ENCODE results near the gene DPH5. TPM values are rescaled to one million over a fixed set of nuclear protein-coding genes. Genes with fewer than 3 reads are reported as not detected.
A peak's percentile ranks its signal among the peaks of the same experiment; 100 is the strongest.
"Not testable (repeated sequence)": the region's sequence is repeated elsewhere in the genome, so short reads cannot be mapped to it uniquely, and the experiment has no call there.

Gene DPH5
- 10 to 100 TPM; 12.8 to 23.0 (median 15.5) TPM for total RNA-seq

GRCh38 chr1:101025657-101026429 is at the start of gene DPH5:
Gene DPH5 (minus strand): TSS chr1:101025784. CDS start chr1:101025443, 341 bp downstream.
- 0 to 1% methylated on average over 20 to 35 of the region's 37 CpGs for WGBS, 2 donors
- intact Hi-C loops (cut with DNase I; ENCODE audit: low total_unique reads), result no loop called here
- H3K4me3 ChIP-seq (ENCODE audit: low read depth, poor library complexity, severe bottlenecking), result peak within 1 kb of the TSS; percentile 79
- TF ChIP-seq CTCF (IDR thresholded peaks at IDR 0.05) (no peak), POLR2A (IDR thresholded peaks at IDR 0.05) (no peak)
- peak; percentile 84 to 97 for DNase-seq (ENCODE audit: low spot score in 2 of 2)

GRCh38 chr1:101073836-101074235 is 48.3 kb upstream of the DPH5 start:
- H3K4me3 ChIP-seq (ENCODE audit: low read depth, poor library complexity, severe bottlenecking), result no peak overlapping the region
- no peak for DNase-seq (ENCODE audit: low spot score in 2 of 2)
- intact Hi-C loops (cut with DNase I; ENCODE audit: low total_unique reads), result no loop called here
- TF ChIP-seq POLR2A (IDR thresholded peaks at IDR 0.05) (no peak), CTCF (IDR thresholded peaks at IDR 0.05) (no peak)
- WGBS, 2 donors, result 87 to 89% methylated on average over 2 of the region's 2 CpGs

GRCh38 chr1:101071470-101071891 is 45.9 kb upstream of the DPH5 start:
- 68 to 81% methylated on average over 1 of the region's 1 CpG for WGBS, 2 donors
- DNase-seq (ENCODE audit: low spot score in 2 of 2), result no peak

GRCh38 chr1:101069158-101069557 is 43.6 kb upstream of the DPH5 start:
- H3K4me3 ChIP-seq (ENCODE audit: low read depth, poor library complexity, severe bottlenecking), result no peak overlapping the region
- WGBS, 2 donors, result 80 to 84% methylated on average over 4 of the region's 4 CpGs
- no peak for DNase-seq (ENCODE audit: low spot score in 2 of 2)
- TF ChIP-seq POLR2A (IDR thresholded peaks at IDR 0.05) (no peak), CTCF (IDR thresholded peaks at IDR 0.05) (no peak)
- intact Hi-C loops (cut with DNase I; ENCODE audit: low total_unique reads), result no loop called here

More at GRCh38 chr1:101071470-101071891, 45.9 kb upstream of the DPH5 start:
- H3K4me3 ChIP-seq (ENCODE audit: low read depth, poor library complexity, severe bottlenecking), result no peak overlapping the region
- no peak for TF ChIP-seq CTCF (IDR thresholded peaks at IDR 0.05)
- TF ChIP-seq POLR2A (IDR thresholded peaks at IDR 0.05), result no peak
- intact Hi-C loops (cut with DNase I; ENCODE audit: low total_unique reads), result no loop called here

GRCh38 chr1:101066937-101067335 is 41.4 kb upstream of the DPH5 start:
- H3K4me3 ChIP-seq (ENCODE audit: low read depth, poor library complexity, severe bottlenecking); intact Hi-C loops (cut with DNase I; ENCODE audit: low total_unique reads); DNase-seq (ENCODE audit: low spot score in 2 of 2): not testable (repeated sequence)
- WGBS, 2 donors, result 96 to 100% methylated on average over 1 of the region's 1 CpG

- no peak for DNase-seq (ENCODE audit: low spot score in 2 of 2)
- intact Hi-C loops (cut with DNase I; ENCODE audit: low total_unique reads), result no loop called here
- no peak overlapping the region for H3K4me3 ChIP-seq (ENCODE audit: low read depth, poor library complexity, severe bottlenecking)
- TF ChIP-seq POLR2A (IDR thresholded peaks at IDR 0.05) (no peak), CTCF (IDR thresholded peaks at IDR 0.05) (no peak)
Observed at GRCh38 chr1:101066260-101066936, 40.8 kb upstream of the DPH5 start.

Measured in lower leg skin (tissue), 4 donors.